ENCODE data around the gene DIO2.

Gene DIO2

GRCh38 chr14:80223696-80224465 lies 12.6 kb upstream of the DIO2 start:
- Histone ChIP-seq H3K79me2 (ENCODE audit: insufficient read depth, low read length) (no peaks in the 10 kb centered on the region), H2AFZ (ENCODE audit: low read length) (no peak overlapping the region), H3K9me2 (replicated peaks; ENCODE audit: low read depth, low read length) (no peaks in the 10 kb centered on the region), H3K9me3 (ENCODE audit: insufficient read depth, low read depth, low read length) (no peaks in the 10 kb centered on the region), H3K4me2 (ENCODE audit: low read depth, low read length, poor library complexity, severe bottlenecking) (no peak overlapping the region), H4K20me1 (ENCODE audit: insufficient read depth, low read length, poor library complexity, severe bottlenecking) (no peaks in the 10 kb centered on the region), H3K4me1 (ENCODE audit: insufficient read depth, low read length, poor library complexity, severe bottlenecking) (no peaks in the 10 kb centered on the region), H3K27me3 (ENCODE audit: insufficient read depth, low read length, poor library complexity, severe bottlenecking) (no peaks in the 10 kb centered on the region), H3K4me3 (ENCODE audit: low read length, poor library complexity, severe bottlenecking) (no peak overlapping the region), H3K9ac (ENCODE audit: low read depth, low read length, poor library complexity, severe bottlenecking) (no peak overlapping the region), H3F3A (ENCODE audit: low read depth) (no peaks in the 10 kb centered on the region), H3K36me3 (ENCODE audit: insufficient read depth, low read length) (no peaks in the 10 kb centered on the region)
- no peak for TF ChIP-seq EZH2phosphoT487 (IDR thresholded peaks at IDR 0.05; ENCODE audit: borderline replicate concordance)
- TF ChIP-seq, protein P1, sequence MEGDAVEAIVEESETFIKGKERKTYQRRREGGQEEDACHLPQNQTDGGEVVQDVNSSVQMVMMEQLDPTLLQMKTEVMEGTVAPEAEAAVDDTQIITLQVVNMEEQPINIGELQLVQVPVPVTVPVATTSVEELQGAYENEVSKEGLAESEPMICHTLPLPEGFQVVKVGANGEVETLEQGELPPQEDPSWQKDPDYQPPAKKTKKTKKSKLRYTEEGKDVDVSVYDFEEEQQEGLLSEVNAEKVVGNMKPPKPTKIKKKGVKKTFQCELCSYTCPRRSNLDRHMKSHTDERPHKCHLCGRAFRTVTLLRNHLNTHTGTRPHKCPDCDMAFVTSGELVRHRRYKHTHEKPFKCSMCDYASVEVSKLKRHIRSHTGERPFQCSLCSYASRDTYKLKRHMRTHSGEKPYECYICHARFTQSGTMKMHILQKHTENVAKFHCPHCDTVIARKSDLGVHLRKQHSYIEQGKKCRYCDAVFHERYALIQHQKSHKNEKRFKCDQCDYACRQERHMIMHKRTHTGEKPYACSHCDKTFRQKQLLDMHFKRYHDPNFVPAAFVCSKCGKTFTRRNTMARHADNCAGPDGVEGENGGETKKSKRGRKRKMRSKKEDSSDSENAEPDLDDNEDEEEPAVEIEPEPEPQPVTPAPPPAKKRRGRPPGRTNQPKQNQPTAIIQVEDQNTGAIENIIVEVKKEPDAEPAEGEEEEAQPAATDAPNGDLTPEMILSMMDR (conservative IDR thresholded peaks at IDR 0.05; ENCODE audit: low read length): no peak

DNA sequence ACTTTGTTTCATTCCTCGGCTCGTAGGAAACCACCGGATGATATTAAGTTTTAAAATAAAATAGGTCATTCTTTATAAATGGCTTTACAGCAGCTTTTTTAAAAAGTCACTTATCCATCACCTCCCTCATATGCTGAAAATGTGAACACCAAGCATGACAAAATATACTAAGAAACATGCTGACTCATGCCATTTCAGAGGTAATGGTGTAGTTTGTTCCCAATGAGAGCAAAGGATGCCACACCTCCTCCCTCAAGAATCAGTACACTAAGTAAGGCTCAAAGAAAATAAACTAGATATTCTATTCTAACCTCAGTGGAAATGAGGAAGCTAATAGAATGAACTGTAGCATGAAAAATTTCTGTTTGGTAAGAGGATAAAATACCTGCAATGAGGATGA lies 5.5 kb upstream of the DIO2 start:
- TF ChIP-seq EZH2phosphoT487 (IDR thresholded peaks at IDR 0.05; ENCODE audit: borderline replicate concordance): no peak
- TF ChIP-seq, protein P1 (conservative IDR thresholded peaks at IDR 0.05; ENCODE audit: low read length): no peak
- Histone ChIP-seq H3K4me1 (ENCODE audit: insufficient read depth, low read length, poor library complexity, severe bottlenecking) (no peaks in the 10 kb centered on the region), H3K36me3 (ENCODE audit: insufficient read depth, low read length) (no peaks in the 10 kb centered on the region), H3F3A (ENCODE audit: low read depth) (no peaks in the 10 kb centered on the region), H3K9ac (ENCODE audit: low read depth, low read length, poor library complexity, severe bottlenecking) (no peak overlapping the region), H3K27me3 (ENCODE audit: insufficient read depth, low read length, poor library complexity, severe bottlenecking) (no peaks in the 10 kb centered on the region), H3K4me3 (ENCODE audit: low read length, poor library complexity, severe bottlenecking) (no peak overlapping the region), H2AFZ (ENCODE audit: low read length) (no peak overlapping the region), H4K20me1 (ENCODE audit: insufficient read depth, low read length, poor library complexity, severe bottlenecking) (no peaks in the 10 kb centered on the region), H3K9me2 (replicated peaks; ENCODE audit: low read depth, low read length) (no peaks in the 10 kb centered on the region), H3K9me3 (ENCODE audit: insufficient read depth, low read depth, low read length) (no peaks in the 10 kb centered on the region), H3K4me2 (ENCODE audit: low read depth, low read length, poor library complexity, severe bottlenecking) (no peak overlapping the region), H3K79me2 (ENCODE audit: insufficient read depth, low read length) (no peaks in the 10 kb centered on the region)

DNA sequence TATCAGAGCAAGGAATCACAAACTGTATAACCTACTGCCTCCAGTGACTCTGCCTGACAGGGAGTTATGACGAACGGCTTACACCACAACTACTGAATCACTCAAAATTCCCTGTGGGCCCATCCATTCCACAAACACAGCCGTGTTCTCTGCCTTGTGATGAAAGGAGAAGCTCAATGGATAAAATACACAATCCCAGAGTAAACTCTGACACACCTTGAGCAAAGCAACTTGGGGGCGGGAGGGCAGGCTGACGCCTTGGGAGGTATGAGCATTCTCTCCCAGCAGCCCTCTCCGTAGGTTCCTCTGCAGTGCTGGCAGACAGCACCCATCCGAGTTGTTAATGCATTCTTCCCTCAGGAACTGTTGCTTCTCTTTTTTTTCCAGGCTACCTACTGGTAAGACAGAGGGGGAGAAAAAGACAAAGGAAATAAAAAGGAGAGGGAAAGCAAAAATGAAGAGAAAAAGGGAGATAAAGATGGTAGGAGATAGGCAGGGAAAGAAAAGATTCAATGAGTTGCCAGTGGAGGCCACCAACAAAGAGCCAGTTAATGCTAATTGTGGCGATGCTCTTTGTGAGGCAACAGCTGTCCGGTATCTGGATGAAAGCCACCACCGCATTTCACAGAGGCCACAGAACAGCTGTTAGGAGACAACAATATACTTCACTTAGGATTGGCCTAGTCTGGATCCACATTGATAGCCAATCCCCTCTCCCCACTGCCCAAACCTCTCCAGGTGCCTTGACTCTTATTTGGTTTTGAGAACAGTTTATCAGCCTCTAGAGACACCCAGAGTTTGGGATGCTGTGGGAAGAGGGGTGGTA lies 4.7 kb upstream of the DIO2 start:
- TF ChIP-seq, protein P1 (conservative IDR thresholded peaks at IDR 0.05; ENCODE audit: low read length): no peak
- no peak for TF ChIP-seq EZH2phosphoT487 (IDR thresholded peaks at IDR 0.05; ENCODE audit: borderline replicate concordance)
- H3K4me2 ChIP-seq (ENCODE audit: low read depth, low read length, poor library complexity, severe bottlenecking): no peak overlapping the region

More for the DNA sequence above, 4.7 kb upstream of the DIO2 start:
- no peaks in the 10 kb centered on the region for H3K36me3 ChIP-seq (ENCODE audit: insufficient read depth, low read length)
- no peaks in the 10 kb centered on the region for H3K9me3 ChIP-seq (ENCODE audit: insufficient read depth, low read depth, low read length)
- H3K27me3 ChIP-seq (ENCODE audit: insufficient read depth, low read length, poor library complexity, severe bottlenecking): no peaks in the 10 kb centered on the region
- no peak overlapping the region for H3K9ac ChIP-seq (ENCODE audit: low read depth, low read length, poor library complexity, severe bottlenecking)
- H3F3A ChIP-seq (ENCODE audit: low read depth): no peaks in the 10 kb centered on the region
- no peak overlapping the region for H3K4me3 ChIP-seq (ENCODE audit: low read length, poor library complexity, severe bottlenecking)
- H2AFZ ChIP-seq (ENCODE audit: low read length): no peak overlapping the region
- H3K4me1 ChIP-seq (ENCODE audit: insufficient read depth, low read length, poor library complexity, severe bottlenecking): no peaks in the 10 kb centered on the region
- H4K20me1 ChIP-seq (ENCODE audit: insufficient read depth, low read length, poor library complexity, severe bottlenecking): no peaks in the 10 kb centered on the region
- no peaks in the 10 kb centered on the region for H3K79me2 ChIP-seq (ENCODE audit: insufficient read depth, low read length)
- no peaks in the 10 kb centered on the region for H3K9me2 ChIP-seq (replicated peaks; ENCODE audit: low read depth, low read length)
